ENCODE measurements around the gene TRAPPC11.

The TRAPPC11 gene

DNA sequence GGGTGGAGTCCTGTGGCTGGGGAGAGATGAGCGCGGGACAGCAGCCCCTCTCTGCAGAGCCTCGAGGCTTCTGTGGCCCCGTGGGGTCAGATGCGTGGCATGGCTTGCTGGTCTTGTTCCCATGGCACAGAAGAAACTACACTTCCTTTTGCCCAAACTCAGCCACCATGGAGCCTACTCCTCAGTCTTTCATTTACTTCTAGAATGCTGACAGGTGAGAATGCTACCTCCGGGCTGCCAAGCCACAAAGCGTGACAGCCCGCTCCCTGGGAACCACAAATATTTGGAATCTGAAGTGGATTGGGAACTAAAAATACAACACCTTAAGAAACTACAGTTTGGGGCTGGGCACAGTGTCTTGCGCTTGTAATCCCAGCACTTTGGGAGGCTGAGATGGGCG lies 98.0 kb downstream of the TRAPPC11 start:
- H3K4me3 ChIP-seq (ENCODE audit: low read depth, low read length), result no peak overlapping the region

DNA sequence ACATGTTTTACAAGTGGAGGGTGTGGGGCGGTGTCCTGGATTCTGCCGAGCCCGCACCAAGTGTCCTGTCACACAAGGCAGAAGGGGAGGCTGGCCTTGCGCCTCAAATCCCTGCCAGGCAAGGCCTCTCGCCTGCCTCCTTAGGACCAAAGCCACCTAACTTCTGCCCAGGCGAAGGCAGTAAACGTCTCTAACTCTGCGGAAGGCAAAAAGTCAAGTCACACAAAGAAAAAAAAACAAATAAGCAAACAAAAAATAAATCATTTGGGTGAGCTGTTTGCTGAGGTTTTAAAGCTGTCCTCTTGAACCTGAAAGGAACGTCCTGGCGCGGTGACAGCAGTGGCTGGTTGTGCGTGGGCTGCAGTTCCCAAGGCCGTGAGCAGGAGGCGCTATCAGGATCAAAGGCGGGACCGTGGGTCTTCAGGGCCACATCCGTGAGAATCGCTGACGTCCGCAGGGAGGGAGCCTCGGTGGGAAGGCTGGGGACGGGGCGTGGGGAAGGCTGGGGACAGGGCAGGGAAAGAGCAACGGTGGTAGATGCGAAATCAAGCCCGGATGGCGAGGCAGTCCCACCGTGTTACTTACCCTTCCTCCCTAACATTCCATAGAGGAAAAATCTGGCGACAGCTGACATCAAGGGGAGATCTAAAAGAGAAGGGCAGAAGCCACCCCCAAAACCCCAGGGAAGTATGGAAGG lies 99.1 kb downstream of the TRAPPC11 start:
- no peak overlapping the region for H3K4me3 ChIP-seq (ENCODE audit: low read depth, low read length)

DNA sequence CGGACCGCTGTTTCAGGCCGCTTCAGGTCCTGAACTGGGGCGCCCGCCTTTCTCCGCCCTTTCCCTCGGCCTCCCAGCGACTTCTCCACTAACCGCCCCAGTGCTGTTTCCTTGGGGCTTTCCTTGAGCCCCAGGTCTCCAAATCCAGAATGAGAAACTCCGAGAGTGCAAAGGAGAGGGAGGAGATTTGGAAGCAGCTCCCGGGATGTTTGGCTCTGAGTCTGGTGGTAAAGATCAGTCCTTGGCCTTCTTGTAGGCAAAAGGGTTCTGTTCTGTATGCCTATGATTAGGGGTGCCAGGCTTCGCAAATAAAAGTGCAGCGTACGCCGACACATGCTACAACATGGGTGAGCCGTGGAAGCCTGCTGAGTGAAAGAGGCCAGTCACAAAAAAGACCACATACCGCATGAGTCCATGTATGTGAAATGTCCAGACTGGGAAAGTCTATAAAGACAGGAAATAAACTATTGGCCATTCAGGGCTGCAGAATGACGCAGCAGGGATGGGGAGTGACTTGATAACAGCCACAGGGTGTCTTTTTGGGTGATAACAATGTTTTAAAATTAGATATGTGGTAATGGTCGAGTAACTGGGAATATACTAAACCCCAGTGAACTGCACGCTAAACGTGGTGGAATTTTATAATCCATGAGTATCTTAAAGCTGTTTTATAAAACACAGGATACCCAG lies 99.8 kb downstream of the TRAPPC11 start:
- H3K4me3 ChIP-seq (ENCODE audit: low read depth, low read length), result no peak overlapping the region

DNA sequence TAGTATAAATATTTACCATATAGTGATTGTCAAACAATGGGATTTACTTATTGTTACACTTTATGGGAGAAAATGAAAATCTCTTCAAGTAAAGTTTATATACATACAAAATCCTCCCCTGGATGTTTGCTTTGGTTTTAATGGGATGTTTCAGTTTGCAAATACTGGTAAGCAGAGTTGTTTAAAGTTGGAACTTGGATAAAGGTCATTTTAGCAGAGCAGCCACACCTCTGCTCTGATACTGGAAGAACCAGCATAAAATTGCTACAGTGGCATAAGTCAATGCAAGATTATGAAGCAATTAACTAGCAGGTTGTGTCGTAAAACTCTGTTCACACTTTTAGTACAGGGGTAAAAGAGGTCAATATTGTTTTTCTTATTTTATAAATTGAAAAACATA lies 101.2 kb downstream of the TRAPPC11 start:
- H3K4me3 ChIP-seq (ENCODE audit: low read depth, low read length), result no peak overlapping the region
